ENCODE measurements around the gene CD82.

Gene CD82

GRCh38 chr11:44615913-44616791, 50.7 kb downstream of the CD82 start:
- Histone ChIP-seq H3K4me1 (ENCODE audit: control insufficient read depth, low read length) (peaks cover 8% of the 10 kb centered on the region; the same call in 1 of the 2 replicates), H3K9me3 (ENCODE audit: control insufficient read depth, insufficient read depth, low read length) (no peaks in the 10 kb centered on the region), H3K27me3 (ENCODE audit: control insufficient read depth, low read length) (no peaks in the 10 kb centered on the region)

GRCh38 chr11:44617671-44618461, 52.4 kb downstream of the CD82 start:
- no peaks in the 10 kb centered on the region for H3K79me2 ChIP-seq (ENCODE audit: control insufficient read depth, low read length)
- no peaks in the 10 kb centered on the region for H3K27me3 ChIP-seq (ENCODE audit: control insufficient read depth, low read length)
- no peaks in the 10 kb centered on the region for H3K36me3 ChIP-seq (ENCODE audit: control insufficient read depth, low read length)

More at GRCh38 chr11:44615913-44616791, 50.7 kb downstream of the CD82 start:
- Histone ChIP-seq H3K79me2 (ENCODE audit: control insufficient read depth, low read length) (no peaks in the 10 kb centered on the region), H3K9me2 (replicated peaks; ENCODE audit: control insufficient read depth, low read length) (no peaks in the 10 kb centered on the region), H4K20me1 (ENCODE audit: control insufficient read depth, insufficient read depth, low read depth, low read length) (no peaks in the 10 kb centered on the region), H3K4me2 (ENCODE audit: low read length) (no peak overlapping the region), H3K4me3 (ENCODE audit: low read length) (no peak overlapping the region), H3K27ac (ENCODE audit: low read depth, low read length) (no peak overlapping the region), H3F3A (ENCODE audit: control insufficient read depth, insufficient read depth) (no peaks in the 10 kb centered on the region), H3K36me3 (ENCODE audit: control insufficient read depth, low read length) (no peaks in the 10 kb centered on the region)
- TF ChIP-seq CTCF (IDR thresholded peaks at IDR 0.05; ENCODE audit: low read depth, low read length, poor library complexity, severe bottlenecking) (no peak), EZH2phosphoT487 (IDR thresholded peaks at IDR 0.05; ENCODE audit: borderline replicate concordance, low read length) (no peak)

More at GRCh38 chr11:44617671-44618461, 52.4 kb downstream of the CD82 start:
- Histone ChIP-seq H3K9me2 (replicated peaks; ENCODE audit: control insufficient read depth, low read length) (no peaks in the 10 kb centered on the region), H3K27ac (ENCODE audit: low read depth, low read length) (no peak overlapping the region), H3F3A (ENCODE audit: control insufficient read depth, insufficient read depth) (no peaks in the 10 kb centered on the region), H3K4me3 (ENCODE audit: low read length) (no peak overlapping the region), H3K4me1 (ENCODE audit: control insufficient read depth, low read length) (no peaks in the 10 kb centered on the region), H3K4me2 (ENCODE audit: low read length) (no peak overlapping the region), H4K20me1 (ENCODE audit: control insufficient read depth, insufficient read depth, low read depth, low read length) (no peaks in the 10 kb centered on the region), H3K9me3 (ENCODE audit: control insufficient read depth, insufficient read depth, low read length) (no peaks in the 10 kb centered on the region)
- TF ChIP-seq CTCF (IDR thresholded peaks at IDR 0.05; ENCODE audit: low read depth, low read length, poor library complexity, severe bottlenecking) (no peak), EZH2phosphoT487 (IDR thresholded peaks at IDR 0.05; ENCODE audit: borderline replicate concordance, low read length) (no peak)

All from DOHH2 (cell line).